Measurements from ENCODE around the gene SH2D3C.

DNA sequence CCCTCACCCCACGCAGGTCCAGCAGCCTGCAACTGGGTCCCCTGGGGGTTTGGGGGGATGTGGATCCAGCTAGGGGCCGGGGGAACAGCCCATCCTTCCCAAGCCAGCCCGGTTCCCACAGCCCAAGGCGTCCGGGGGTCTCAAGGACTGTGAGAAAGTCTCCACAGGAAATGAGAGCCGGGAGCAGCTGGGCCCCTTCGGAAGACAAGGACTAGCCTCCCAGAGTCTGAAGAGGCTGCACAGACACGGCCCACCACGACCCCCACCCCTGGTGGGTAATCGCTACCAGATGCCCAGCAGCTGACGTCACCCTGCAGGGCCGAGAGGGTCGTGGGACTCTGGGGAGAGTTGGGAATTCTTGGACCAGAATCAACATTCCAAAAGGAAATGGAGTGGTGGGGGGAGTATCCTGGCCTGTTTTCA, 10.5 kb downstream of the SH2D3C start:
- TF ChIP-seq, protein P1, sequence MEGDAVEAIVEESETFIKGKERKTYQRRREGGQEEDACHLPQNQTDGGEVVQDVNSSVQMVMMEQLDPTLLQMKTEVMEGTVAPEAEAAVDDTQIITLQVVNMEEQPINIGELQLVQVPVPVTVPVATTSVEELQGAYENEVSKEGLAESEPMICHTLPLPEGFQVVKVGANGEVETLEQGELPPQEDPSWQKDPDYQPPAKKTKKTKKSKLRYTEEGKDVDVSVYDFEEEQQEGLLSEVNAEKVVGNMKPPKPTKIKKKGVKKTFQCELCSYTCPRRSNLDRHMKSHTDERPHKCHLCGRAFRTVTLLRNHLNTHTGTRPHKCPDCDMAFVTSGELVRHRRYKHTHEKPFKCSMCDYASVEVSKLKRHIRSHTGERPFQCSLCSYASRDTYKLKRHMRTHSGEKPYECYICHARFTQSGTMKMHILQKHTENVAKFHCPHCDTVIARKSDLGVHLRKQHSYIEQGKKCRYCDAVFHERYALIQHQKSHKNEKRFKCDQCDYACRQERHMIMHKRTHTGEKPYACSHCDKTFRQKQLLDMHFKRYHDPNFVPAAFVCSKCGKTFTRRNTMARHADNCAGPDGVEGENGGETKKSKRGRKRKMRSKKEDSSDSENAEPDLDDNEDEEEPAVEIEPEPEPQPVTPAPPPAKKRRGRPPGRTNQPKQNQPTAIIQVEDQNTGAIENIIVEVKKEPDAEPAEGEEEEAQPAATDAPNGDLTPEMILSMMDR (IDR thresholded peaks at IDR 0.05) = no peak
- TF ChIP-seq POLR2A (IDR thresholded peaks at IDR 0.05) (no peak), POLR2AphosphoS5 (IDR thresholded peaks at IDR 0.05) (no peak)

Data from transverse colon (tissue), 4 donors.